Loucy (cell line): ENCODE data around the gene NT5DC4.

Source experiments
- CTCF ChIP-seq: fragments of 200-600 bp; sonication (generic); conservative IDR thresholded peaks from 2 replicates; pipeline ENCODE4 v1.5.1; 2014; ENCODE audit warnings: mild to moderate bottlenecking, antibody characterized with exemption, low read length
- EZH2phosphoT487 ChIP-seq: fragments of 200-600 bp; IDR thresholded peaks from 2 replicates; pipeline ENCODE4 v1.6.1; 2018; ENCODE audit warnings: antibody characterized with exemption, mild to moderate bottlenecking, moderate library complexity, borderline replicate concordance

- TF ChIP-seq CTCF (no peak), EZH2phosphoT487 (no peak)
Measured at GRCh38 chr2:112755444-112755843, 34.6 kb downstream of the NT5DC4 start.
